GM18499 (cell line): Measurements from ENCODE around the gene ARHGAP26.

Experiments
- ATAC-seq: cut with Tn5 transposase; IDR thresholded peaks from one replicate; pipeline ENCODE4 v1.9.1; 2021; ENCODE audit warnings: moderate number of reproducible peaks; ENCODE audit not compliant: insufficient read depth, unreplicated experiment

The ARHGAP26 gene

GRCh38 chr5:142748132-142748531 lies 22.0 kb upstream of the ARHGAP26 start:
- ATAC-seq, result no peak

- no peak for ATAC-seq
Observed at GRCh38 chr5:142748568-142749249, 21.5 kb upstream of the ARHGAP26 start.

GRCh38 chr5:142749321-142749720 lies 20.9 kb upstream of the ARHGAP26 start:
- no peak for ATAC-seq

- no peak for ATAC-seq
Observed at GRCh38 chr5:142753116-142753631, 17.0 kb upstream of the ARHGAP26 start.

- ATAC-seq, result no peak
Observed at GRCh38 chr5:142754031-142754430, 16.1 kb upstream of the ARHGAP26 start.

GRCh38 chr5:142756576-142756975 lies 13.6 kb upstream of the ARHGAP26 start:
- ATAC-seq, result no peak

GRCh38 chr5:142757564-142757963 lies 12.6 kb upstream of the ARHGAP26 start:
- no peak for ATAC-seq

GRCh38 chr5:142758062-142758795 lies 11.9 kb upstream of the ARHGAP26 start:
- no peak for ATAC-seq

GRCh38 chr5:142758796-142759145 lies 11.4 kb upstream of the ARHGAP26 start:
- no peak for ATAC-seq

GRCh38 chr5:142763701-142764100 lies 6.5 kb upstream of the ARHGAP26 start:
- ATAC-seq, result no peak

GRCh38 chr5:142767178-142767577 lies 3.0 kb upstream of the ARHGAP26 start:
- no peak for ATAC-seq

- ATAC-seq, result no peak
Observed at GRCh38 chr5:142767911-142768310, 2.3 kb upstream of the ARHGAP26 start.

GRCh38 chr5:142769251-142769792 lies 855 bp upstream of the ARHGAP26 start:
- no peak for ATAC-seq

GRCh38 chr5:142770650-142771609 lies 753 bp downstream of the ARHGAP26 start:
- peak; percentile 3 for ATAC-seq

GRCh38 chr5:142771666-142772065 lies 1.5 kb downstream of the ARHGAP26 start:
- ATAC-seq, result no peak

- no peak for ATAC-seq
Observed at GRCh38 chr5:142772446-142773293, 2.5 kb downstream of the ARHGAP26 start.

GRCh38 chr5:142777099-142777498 lies 6.9 kb downstream of the ARHGAP26 start:
- ATAC-seq, result no peak

GRCh38 chr5:142777850-142778249 lies 7.7 kb downstream of the ARHGAP26 start:
- ATAC-seq, result no peak

GRCh38 chr5:142779163-142779840 lies 9.1 kb downstream of the ARHGAP26 start:
- no peak for ATAC-seq
